COLO668 (cell line): ENCODE data around the gene MRO.

Experiments used
- DNase-seq: peaks from one replicate; lab custom pipeline; 2025; ENCODE audit not compliant: unreplicated experiment; lab: John Stamatoyannopoulos, UW

Gene MRO

GRCh38 chr18:50748243-50749229, 71.3 kb downstream of the MRO start:
- DNase-seq, result no peak

- DNase-seq, result no peak
These were observed 72.0 kb downstream of the MRO start for GRCh38 chr18:50747849-50748242.

GRCh38 chr18:50745945-50746344, 73.9 kb downstream of the MRO start:
- DNase-seq, result no peak
